GM12892 (cell line): ENCODE data around the gene PCDHGC3. TPM values are rescaled to one million over a fixed set of nuclear protein-coding genes. Genes with fewer than 3 reads are reported as not detected.
"Not testable (repeated sequence)": the region's sequence is repeated elsewhere in the genome, so short reads cannot be mapped to it uniquely, and the experiment has no call there.

ENCODE experiments used
- DNase-seq: peaks from one replicate; pipeline ENCODE4 v3.0.0; 2011; ENCODE audit not compliant: insufficient read length
- FAIRE-seq: peaks from 2 replicates; lab custom pipeline; 2011; peaks lifted over from hg19 to GRCh38; lab: Jason Lieb, UNC
- POLR2A ChIP-seq: IDR thresholded peaks from 2 replicates; pipeline ENCODE4 v1.6.1; 2011; ENCODE audit warnings: low read depth, low read length, control low read depth
- POLR2AphosphoS5 ChIP-seq: IDR thresholded peaks from 2 replicates; pipeline ENCODE4 v1.6.1; 2011; ENCODE audit warnings: low read depth, low read length, control low read depth
- TAF1 ChIP-seq: IDR thresholded peaks from 2 replicates; pipeline ENCODE4 v1.6.1; 2011; ENCODE audit warnings: low read depth, mild to moderate bottlenecking, control low read depth, low read length, borderline replicate concordance
- polyA plus RNA-seq: library from polyadenylated mRNA; unstranded; fragments of >200 nt; gene quantifications from one replicate; pipeline ENCODE4 v1.2.1, GENCODE V29; 2012; ENCODE audit warnings: missing spikeins, inconsistent platforms; ENCODE audit not compliant: missing spikeins

PCDHGC3 gene
- 9.2 TPM for polyA plus RNA-seq

DNA sequence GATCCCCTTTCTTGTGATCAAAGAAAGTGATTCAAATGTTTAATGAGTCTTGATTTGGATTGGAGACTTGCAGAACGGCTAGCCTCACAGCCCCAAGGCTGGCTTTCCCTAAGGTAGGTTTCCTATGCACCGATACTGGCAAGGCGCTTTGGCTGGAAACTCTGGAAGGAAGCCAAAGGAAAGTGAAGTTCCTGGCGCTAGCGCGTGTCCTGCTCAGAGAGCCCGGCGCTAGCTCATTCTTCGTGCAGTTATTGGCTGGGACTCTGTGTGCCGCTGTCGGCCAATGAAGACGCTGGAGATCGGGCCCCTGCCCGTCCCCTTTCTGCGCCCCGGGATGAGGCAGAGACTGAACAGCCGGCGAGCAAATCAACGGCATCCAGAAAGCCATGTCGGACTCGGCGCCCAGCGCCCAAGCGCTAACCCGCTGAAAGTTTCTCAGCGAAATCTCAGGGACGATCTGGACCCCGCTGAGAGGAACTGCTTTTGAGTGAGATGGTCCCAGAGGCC, at the start of gene PCDHGC3:
Gene PCDHGC3 (plus strand): TSS at position 342 of the 507 bp plus-strand sequence. CDS start 151 bp downstream, at position 493.
- DNase-seq (peak; percentile 73), FAIRE-seq (peak; percentile 88)
- TF ChIP-seq TAF1 (no peak), POLR2A (peak; percentile 48; the same call in 1 of the 2 replicates)

GRCh38 chr5:141427783-141428426, 47.9 kb upstream of the PCDHGC3 start:
- DNase-seq: no peak
- TF ChIP-seq POLR2A: no peak
- no peak for FAIRE-seq

GRCh38 chr5:141430332-141431113, 45.2 kb upstream of the PCDHGC3 start, which contains the start of gene PCDHGA12:
Gene PCDHGA12 (plus strand): TSS chr5:141430507. CDS start chr5:141430760, 253 bp downstream.
- no peak for TF ChIP-seq TAF1
- no peak for TF ChIP-seq POLR2AphosphoS5
- TF ChIP-seq POLR2A: no peak; the same call in 1 of the 2 replicates
- FAIRE-seq (no peak), DNase-seq (no peak)

- TF ChIP-seq POLR2A: peak; percentile 54; the same call in 1 of the 2 replicates
- TF ChIP-seq POLR2AphosphoS5: peak; percentile 54; the same call in 1 of the 2 replicates
- 0 out of 2 replicates have a peak, but pooled peaks have one; percentile 44 for TF ChIP-seq TAF1
- FAIRE-seq: peak; percentile 30
- no peak for DNase-seq
Observed at GRCh38 chr5:141431286-141431685, 44.5 kb upstream of the PCDHGC3 start.

DNA sequence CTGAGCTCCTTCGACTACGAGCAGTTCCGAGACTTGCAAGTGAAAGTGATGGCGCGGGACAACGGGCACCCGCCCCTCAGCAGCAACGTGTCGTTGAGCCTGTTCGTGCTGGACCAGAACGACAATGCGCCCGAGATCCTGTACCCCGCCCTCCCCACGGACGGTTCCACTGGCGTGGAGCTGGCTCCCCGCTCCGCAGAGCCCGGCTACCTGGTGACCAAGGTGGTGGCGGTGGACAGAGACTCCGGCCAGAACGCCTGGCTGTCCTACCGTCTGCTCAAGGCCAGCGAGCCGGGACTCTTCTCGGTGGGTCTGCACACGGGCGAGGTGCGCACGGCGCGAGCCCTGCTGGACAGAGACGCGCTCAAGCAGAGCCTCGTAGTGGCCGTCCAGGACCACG, 43.5 kb upstream of the PCDHGC3 start:
- not testable (repeated sequence) for DNase-seq, FAIRE-seq

DNA sequence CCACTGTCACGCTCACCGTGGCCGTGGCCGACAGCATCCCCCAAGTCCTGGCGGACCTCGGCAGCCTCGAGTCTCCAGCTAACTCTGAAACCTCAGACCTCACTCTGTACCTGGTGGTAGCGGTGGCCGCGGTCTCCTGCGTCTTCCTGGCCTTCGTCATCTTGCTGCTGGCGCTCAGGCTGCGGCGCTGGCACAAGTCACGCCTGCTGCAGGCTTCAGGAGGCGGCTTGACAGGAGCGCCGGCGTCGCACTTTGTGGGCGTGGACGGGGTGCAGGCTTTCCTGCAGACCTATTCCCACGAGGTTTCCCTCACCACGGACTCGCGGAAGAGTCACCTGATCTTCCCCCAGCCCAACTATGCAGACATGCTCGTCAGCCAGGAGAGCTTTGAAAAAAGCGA, 43.0 kb upstream of the PCDHGC3 start:
- FAIRE-seq, DNase-seq: not testable (repeated sequence)

DNA sequence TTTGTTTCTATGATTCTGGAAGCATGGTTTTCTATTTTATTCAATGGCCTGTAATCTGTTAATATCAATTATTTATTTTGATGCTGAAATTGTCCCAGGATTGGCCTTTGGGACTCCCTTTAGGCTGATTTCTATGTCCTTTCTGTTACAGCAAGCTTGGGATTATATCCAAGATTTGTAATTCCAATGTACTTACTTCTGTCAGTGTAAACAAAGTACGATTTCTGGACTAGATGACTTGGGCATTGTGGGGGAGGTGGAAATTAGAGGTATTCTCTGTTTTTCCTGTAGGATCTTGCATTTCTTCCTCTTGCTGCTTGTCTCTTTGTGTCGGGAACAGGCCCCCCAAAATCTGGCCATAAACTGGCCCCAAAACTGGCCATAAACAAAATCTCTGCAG, 41.8 kb upstream of the PCDHGC3 start:
- no peak for TF ChIP-seq TAF1
- TF ChIP-seq POLR2AphosphoS5: no peak
- TF ChIP-seq POLR2A: no peak
- no peak for FAIRE-seq
- no peak for DNase-seq

DNA sequence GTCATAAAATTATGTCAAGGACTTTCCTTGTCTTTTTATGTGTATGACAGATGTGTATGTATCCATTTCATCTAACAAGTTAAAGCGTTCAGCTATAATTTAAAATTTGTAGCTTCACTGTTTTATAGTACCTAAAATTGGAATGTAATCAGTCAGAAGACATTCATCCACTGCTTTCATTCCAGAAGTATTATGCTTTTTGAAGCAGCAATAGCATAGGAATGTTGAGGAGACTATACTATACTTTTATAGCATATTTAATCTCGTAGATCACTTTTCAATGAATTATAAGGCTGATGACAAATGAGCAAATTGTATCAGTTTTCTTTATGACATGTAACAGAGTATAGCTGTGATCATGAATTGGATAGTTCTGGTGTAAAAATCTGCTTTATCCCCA, 38.5 kb upstream of the PCDHGC3 start:
- TF ChIP-seq POLR2AphosphoS5 (no peak), POLR2A (no peak), TAF1 (no peak)
- no peak for FAIRE-seq
- DNase-seq: no peak

DNA sequence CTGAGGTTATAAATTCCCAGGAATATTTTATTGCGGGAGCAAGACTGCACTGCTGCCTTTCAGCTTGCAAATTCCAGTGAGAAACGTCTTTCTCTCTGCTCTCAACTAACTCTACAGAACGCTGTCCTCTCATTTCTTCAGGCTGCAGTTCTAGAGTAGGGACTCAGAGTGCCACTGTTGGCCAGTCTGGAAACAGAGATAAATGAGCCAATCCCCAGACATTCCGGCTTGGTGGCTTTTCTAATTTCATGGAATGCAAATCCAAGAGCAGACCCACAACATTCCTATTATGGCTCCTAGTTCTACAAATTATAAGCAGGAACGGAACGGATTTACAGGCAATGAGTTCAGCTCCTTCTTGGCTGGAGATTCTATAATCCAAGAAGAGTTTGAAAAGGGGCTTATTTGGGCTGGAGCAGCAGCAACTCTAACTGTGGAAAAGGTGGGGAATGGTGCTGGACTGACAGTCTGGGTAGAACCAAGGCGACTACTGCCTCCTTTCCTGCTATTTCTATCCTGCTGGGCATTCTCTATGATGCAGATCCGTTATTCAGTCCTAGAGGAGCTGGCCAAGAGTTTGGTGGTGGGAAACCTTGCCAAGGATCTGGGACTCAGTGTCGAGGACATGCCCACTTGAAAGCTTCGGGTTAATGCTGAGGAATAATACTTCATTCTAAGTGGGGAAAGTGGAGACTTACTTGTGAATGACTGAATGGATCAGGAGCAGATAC, 36.2 kb upstream of the PCDHGC3 start:
- TF ChIP-seq POLR2A (no peak), POLR2AphosphoS5 (no peak)
- FAIRE-seq (no peak), DNase-seq (no peak)

DNA sequence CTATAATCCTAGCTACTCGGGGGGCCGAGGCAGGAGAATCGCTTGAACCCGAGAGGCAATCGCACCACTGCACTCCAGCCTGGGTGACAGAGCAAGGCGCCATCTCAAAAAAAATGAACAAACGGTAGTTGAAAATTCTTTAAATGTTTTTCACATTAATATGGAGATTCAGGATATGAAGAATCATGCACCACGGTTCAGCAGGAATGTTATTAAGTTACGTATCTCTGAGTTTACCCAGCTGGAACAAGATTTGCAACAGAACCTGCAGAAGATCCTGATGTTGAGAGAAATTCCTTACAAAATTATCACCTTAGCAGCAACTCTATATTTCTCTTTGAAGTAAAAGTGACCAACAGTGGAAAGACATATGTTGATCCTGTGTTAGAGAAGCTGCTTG, 35.4 kb upstream of the PCDHGC3 start:
- no peak for TF ChIP-seq POLR2A
- TF ChIP-seq TAF1: no peak
- TF ChIP-seq POLR2AphosphoS5: no peak
- FAIRE-seq: no peak

GRCh38 chr5:141441571-141442170, 34.1 kb upstream of the PCDHGC3 start:
- DNase-seq (no peak), FAIRE-seq (no peak)
- no peak for TF ChIP-seq TAF1
- no peak for TF ChIP-seq POLR2AphosphoS5
- no peak for TF ChIP-seq POLR2A

More for the DNA sequence above, 35.4 kb upstream of the PCDHGC3 start:
- no peak for DNase-seq
